SK-N-SH treated with all-trans-retinoic acid at 6 μM for 48 hours (cell line): Measurements from ENCODE around the gene SETD4.

Experiments used
- ATAC-seq: fragments of 200-7000 bp; cut with Tn5 transposase; 3 replicates; pipeline ENCODE4 v1.9.1; 2020; ENCODE audit warnings: mild to moderate bottlenecking, moderate library complexity
- BACH2 ChIP-seq: fragments of 250-450 bp; sonication (Bioruptor Pico); IDR thresholded peaks from 2 replicates; pipeline ENCODE4 v1.9.0; 2021; ENCODE audit warnings: mild to moderate bottlenecking, borderline replicate concordance
- CSDC2 ChIP-seq: fragments of 250-450 bp; sonication (Bioruptor Pico); IDR thresholded peaks from 2 replicates; pipeline ENCODE4 v1.5.0; 2020; ENCODE audit warnings: mild to moderate bottlenecking, moderate library complexity
- ESRRG ChIP-seq: fragments of 250-450 bp; sonication (Bioruptor Pico); IDR thresholded peaks from 2 replicates; pipeline ENCODE4 v1.6.1; 2021; ENCODE audit warnings: mild to moderate bottlenecking
- GLIS3 ChIP-seq: fragments of 250-450 bp; sonication (Bioruptor Pico); IDR thresholded peaks from 2 replicates; pipeline ENCODE4 v1.5.0; 2020; ENCODE audit warnings: mild to moderate bottlenecking, moderate library complexity
- ISL1 ChIP-seq: fragments of 250-450 bp; sonication (Bioruptor Pico); IDR thresholded peaks from 2 replicates; pipeline ENCODE4 v2.1.2; 2022; ENCODE audit warnings: mild to moderate bottlenecking, moderate library complexity
- PPARA ChIP-seq: fragments of 250-450 bp; sonication (Bioruptor Pico); IDR thresholded peaks from 2 replicates; pipeline ENCODE4 v1.5.0; 2020; ENCODE audit warnings: mild to moderate bottlenecking, borderline replicate concordance
- RARB ChIP-seq: fragments of 250-450 bp; sonication (Bioruptor Pico); IDR thresholded peaks from 2 replicates; pipeline ENCODE4 v1.8.0; 2021; ENCODE audit warnings: mild to moderate bottlenecking, moderate library complexity
- SNAI2 ChIP-seq: fragments of 250-450 bp; sonication (Bioruptor Pico); IDR thresholded peaks from 2 replicates; pipeline ENCODE4 v1.5.0; 2020; ENCODE audit warnings: mild to moderate bottlenecking, moderate library complexity
- TCF4 ChIP-seq: fragments of 250-450 bp; sonication (Bioruptor Pico); IDR thresholded peaks from 2 replicates; pipeline ENCODE4 v1.8.0; 2021; ENCODE audit warnings: mild to moderate bottlenecking, moderate library complexity, borderline replicate concordance
- TOX ChIP-seq: fragments of 250-450 bp; sonication (Bioruptor Pico); IDR thresholded peaks from 2 replicates; pipeline ENCODE4 v1.8.0; 2021; ENCODE audit warnings: mild to moderate bottlenecking, moderate library complexity, borderline replicate concordance
- ZC3H10 ChIP-seq: fragments of 250-450 bp; sonication (Bioruptor Pico); IDR thresholded peaks from 2 replicates; pipeline ENCODE4 v1.5.1; 2021; ENCODE audit warnings: mild to moderate bottlenecking, moderate library complexity
- ZFP3 ChIP-seq: fragments of 250-450 bp; sonication (Bioruptor Pico); IDR thresholded peaks from 2 replicates; pipeline ENCODE4 v1.5.0; 2020; ENCODE audit warnings: mild to moderate bottlenecking, moderate library complexity
- ZFP30 ChIP-seq: fragments of 450-650 bp; formaldehyde crosslinking; IDR thresholded peaks from 2 replicates; pipeline ENCODE4 v1.5.0; 2022; ENCODE audit warnings: mild to moderate bottlenecking, moderate library complexity
- ZNF565 ChIP-seq: fragments of 450-650 bp; formaldehyde crosslinking; conservative IDR thresholded peaks from 2 replicates; pipeline ENCODE4 v1.5.0; 2020; ENCODE audit warnings: low read depth, mild to moderate bottlenecking, moderate library complexity
- ZNF70 ChIP-seq: fragments of 450-650 bp; formaldehyde crosslinking; IDR thresholded peaks from 2 replicates; pipeline ENCODE4 v1.5.0; 2020; ENCODE audit warnings: mild to moderate bottlenecking, moderate library complexity
- ZNF8 ChIP-seq: fragments of 450-650 bp; formaldehyde crosslinking; IDR thresholded peaks from 2 replicates; pipeline ENCODE4 v1.5.0; 2020; ENCODE audit warnings: mild to moderate bottlenecking, moderate library complexity
- TF ChIP-seq, protein P1 (sequence below): fragments of 250-450 bp; sonication (Bioruptor Pico); IDR thresholded peaks from 2 replicates; pipeline ENCODE4 v1.5.1; 2021; ENCODE audit warnings: mild to moderate bottlenecking, moderate library complexity
- TF ChIP-seq, protein P2 (sequence below): fragments of 250-450 bp; sonication (Bioruptor Pico); IDR thresholded peaks from 2 replicates; pipeline ENCODE4 v1.8.0; 2021; ENCODE audit warnings: low read depth, mild to moderate bottlenecking, moderate library complexity, borderline replicate concordance
- TF ChIP-seq, protein P3 (sequence below): fragments of 250-450 bp; sonication (Bioruptor Pico); IDR thresholded peaks from 2 replicates; pipeline ENCODE4 v1.8.0; 2020; ENCODE audit warnings: mild to moderate bottlenecking, moderate library complexity, borderline replicate concordance
- TF ChIP-seq, protein P4 (sequence below): fragments of 250-450 bp; sonication (Bioruptor Pico); IDR thresholded peaks from 2 replicates; pipeline ENCODE4 v1.5.1; 2020; ENCODE audit warnings: low read depth, mild to moderate bottlenecking, moderate library complexity
- TF ChIP-seq, protein P5 (sequence below): fragments of 250-450 bp; sonication (Bioruptor Pico); IDR thresholded peaks from 2 replicates; pipeline ENCODE4 v1.5.0; 2020; ENCODE audit warnings: mild to moderate bottlenecking, moderate library complexity

SETD4 gene

DNA sequence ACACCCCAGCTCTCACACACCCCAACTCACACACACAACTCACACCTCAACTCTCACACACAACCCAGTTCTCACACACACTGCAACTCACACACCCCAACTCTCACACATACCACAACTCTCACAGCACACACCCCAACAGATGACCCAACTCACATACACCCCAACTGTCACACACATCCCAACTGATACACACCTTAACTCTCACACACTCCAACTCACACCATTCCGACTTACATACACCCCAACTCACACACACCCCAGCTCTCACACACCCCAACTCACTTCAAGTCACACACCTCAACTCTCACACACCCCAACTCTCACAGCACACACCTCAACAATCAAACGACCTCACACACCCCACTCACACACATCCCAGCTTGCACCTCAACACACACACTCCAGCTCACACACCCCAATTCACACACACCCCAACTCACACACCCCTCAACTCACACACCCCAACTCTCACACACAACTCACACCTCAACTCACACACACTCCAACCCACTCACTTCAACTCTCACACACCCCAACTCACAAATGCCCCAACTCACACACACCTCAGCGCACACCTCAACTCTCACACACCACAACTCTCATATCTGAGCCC lies 66.3 kb downstream of the SETD4 start (continued):
- TF ChIP-seq, protein P1, sequence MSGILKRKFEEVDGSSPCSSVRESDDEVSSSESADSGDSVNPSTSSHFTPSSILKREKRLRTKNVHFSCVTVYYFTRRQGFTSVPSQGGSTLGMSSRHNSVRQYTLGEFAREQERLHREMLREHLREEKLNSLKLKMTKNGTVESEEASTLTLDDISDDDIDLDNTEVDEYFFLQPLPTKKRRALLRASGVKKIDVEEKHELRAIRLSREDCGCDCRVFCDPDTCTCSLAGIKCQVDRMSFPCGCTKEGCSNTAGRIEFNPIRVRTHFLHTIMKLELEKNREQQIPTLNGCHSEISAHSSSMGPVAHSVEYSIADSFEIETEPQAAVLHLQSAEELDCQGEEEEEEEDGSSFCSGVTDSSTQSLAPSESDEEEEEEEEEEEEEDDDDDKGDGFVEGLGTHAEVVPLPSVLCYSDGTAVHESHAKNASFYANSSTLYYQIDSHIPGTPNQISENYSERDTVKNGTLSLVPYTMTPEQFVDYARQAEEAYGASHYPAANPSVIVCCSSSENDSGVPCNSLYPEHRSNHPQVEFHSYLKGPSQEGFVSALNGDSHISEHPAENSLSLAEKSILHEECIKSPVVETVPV (CRISPR knock-in tag) = no peak
- TF ChIP-seq TCF4 (CRISPR knock-in tag) = no peak
- no peak for TF ChIP-seq ZC3H10 (CRISPR knock-in tag)
- no peak for TF ChIP-seq BACH2
- TF ChIP-seq ZFP3 (CRISPR knock-in tag) = no peak
- no peak for TF ChIP-seq PPARA (CRISPR knock-in tag)
- no peak for TF ChIP-seq ESRRG
- TF ChIP-seq SNAI2 (CRISPR knock-in tag) = no peak
- no peak for TF ChIP-seq GLIS3 (CRISPR knock-in tag)
- TF ChIP-seq TOX (CRISPR knock-in tag) = no peak
- TF ChIP-seq, protein P2, sequence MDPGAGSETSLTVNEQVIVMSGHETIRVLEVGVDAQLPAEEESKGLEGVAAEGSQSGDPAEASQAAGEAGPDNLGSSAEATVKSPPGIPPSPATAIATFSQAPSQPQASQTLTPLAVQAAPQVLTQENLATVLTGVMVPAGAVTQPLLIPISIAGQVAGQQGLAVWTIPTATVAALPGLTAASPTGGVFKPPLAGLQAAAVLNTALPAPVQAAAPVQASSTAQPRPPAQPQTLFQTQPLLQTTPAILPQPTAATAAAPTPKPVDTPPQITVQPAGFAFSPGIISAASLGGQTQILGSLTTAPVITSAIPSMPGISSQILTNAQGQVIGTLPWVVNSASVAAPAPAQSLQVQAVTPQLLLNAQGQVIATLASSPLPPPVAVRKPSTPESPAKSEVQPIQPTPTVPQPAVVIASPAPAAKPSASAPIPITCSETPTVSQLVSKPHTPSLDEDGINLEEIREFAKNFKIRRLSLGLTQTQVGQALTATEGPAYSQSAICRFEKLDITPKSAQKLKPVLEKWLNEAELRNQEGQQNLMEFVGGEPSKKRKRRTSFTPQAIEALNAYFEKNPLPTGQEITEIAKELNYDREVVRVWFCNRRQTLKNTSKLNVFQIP (CRISPR knock-in tag) = no peak
- no peak for TF ChIP-seq ZNF565 (CRISPR knock-in tag)
- TF ChIP-seq, all 23 proteins: peak for 0

DNA sequence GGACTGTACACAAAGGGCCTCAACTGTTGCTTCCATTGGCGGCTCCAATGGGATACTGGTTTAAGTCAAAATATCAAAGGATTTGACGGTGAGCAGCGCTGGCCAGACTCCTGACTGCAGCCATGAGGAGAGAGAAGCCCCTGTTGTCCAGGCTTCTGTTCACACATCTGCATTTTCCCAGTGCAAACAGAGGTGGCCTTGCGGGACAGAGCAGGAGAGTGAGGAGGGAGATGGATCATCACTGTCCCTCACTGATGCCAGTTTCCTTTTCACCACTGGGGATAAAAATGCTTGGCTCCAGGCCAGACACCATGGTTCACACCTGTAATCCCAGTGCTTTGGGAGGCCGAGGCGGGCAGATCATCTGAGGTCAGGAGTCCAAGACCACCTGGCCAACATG lies 69.2 kb downstream of the SETD4 start:
- TF ChIP-seq ZNF565 (CRISPR knock-in tag) (no peak), ZFP3 (CRISPR knock-in tag) (no peak), TOX (CRISPR knock-in tag) (no peak), ZFP30 (CRISPR knock-in tag) (no peak), GLIS3 (CRISPR knock-in tag) (no peak), ZNF8 (CRISPR knock-in tag) (no peak), BACH2 (no peak), CSDC2 (CRISPR knock-in tag) (no peak), SNAI2 (CRISPR knock-in tag) (no peak), ESRRG (no peak), TCF4 (CRISPR knock-in tag) (no peak)
- TF ChIP-seq, protein P3, sequence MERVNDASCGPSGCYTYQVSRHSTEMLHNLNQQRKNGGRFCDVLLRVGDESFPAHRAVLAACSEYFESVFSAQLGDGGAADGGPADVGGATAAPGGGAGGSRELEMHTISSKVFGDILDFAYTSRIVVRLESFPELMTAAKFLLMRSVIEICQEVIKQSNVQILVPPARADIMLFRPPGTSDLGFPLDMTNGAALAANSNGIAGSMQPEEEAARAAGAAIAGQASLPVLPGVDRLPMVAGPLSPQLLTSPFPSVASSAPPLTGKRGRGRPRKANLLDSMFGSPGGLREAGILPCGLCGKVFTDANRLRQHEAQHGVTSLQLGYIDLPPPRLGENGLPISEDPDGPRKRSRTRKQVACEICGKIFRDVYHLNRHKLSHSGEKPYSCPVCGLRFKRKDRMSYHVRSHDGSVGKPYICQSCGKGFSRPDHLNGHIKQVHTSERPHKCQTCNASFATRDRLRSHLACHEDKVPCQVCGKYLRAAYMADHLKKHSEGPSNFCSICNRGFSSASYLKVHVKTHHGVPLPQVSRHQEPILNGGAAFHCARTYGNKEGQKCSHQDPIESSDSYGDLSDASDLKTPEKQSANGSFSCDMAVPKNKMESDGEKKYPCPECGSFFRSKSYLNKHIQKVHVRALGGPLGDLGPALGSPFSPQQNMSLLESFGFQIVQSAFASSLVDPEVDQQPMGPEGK (CRISPR knock-in tag) = no peak
- TF ChIP-seq, protein P1 (CRISPR knock-in tag) = no peak
- TF ChIP-seq, protein P4, sequence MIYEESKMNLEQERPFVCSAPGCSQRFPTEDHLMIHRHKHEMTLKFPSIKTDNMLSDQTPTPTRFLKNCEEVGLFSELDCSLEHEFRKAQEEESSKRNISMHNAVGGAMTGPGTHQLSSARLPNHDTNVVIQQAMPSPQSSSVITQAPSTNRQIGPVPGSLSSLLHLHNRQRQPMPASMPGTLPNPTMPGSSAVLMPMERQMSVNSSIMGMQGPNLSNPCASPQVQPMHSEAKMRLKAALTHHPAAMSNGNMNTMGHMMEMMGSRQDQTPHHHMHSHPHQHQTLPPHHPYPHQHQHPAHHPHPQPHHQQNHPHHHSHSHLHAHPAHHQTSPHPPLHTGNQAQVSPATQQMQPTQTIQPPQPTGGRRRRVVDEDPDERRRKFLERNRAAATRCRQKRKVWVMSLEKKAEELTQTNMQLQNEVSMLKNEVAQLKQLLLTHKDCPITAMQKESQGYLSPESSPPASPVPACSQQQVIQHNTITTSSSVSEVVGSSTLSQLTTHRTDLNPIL (CRISPR knock-in tag) = no peak
- TF ChIP-seq, protein P2 (CRISPR knock-in tag) = no peak
- ATAC-seq = no peak

DNA sequence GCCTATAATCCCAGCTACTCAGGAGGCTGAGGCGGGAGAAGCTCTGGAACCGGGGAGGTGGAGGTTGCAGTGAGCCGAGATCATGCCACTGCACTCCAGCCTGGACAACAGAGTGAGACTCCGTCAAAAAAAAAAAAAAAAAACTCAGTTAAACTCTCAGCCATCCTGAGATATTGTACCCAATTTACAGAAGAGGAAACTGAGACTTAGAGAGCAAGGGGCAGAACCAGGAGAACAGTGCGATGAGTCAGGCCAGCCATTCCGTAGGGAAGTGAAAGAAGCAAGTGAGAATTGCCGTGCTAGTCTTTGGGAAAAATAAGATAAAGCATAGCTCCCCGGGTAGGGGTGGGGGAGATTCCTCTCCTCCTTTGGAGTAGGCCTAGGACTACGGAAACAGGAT lies 69.7 kb downstream of the SETD4 start:
- ATAC-seq = no peak
- TF ChIP-seq TOX (CRISPR knock-in tag) (no peak), ISL1 (CRISPR knock-in tag) (no peak), ZNF565 (CRISPR knock-in tag) (no peak), BACH2 (no peak), CSDC2 (CRISPR knock-in tag) (no peak), ZNF70 (CRISPR knock-in tag) (no peak), RARB (no peak), GLIS3 (CRISPR knock-in tag) (no peak), ESRRG (no peak), TCF4 (CRISPR knock-in tag) (no peak)
- TF ChIP-seq, protein P2 (CRISPR knock-in tag) = no peak
- TF ChIP-seq, protein P5, sequence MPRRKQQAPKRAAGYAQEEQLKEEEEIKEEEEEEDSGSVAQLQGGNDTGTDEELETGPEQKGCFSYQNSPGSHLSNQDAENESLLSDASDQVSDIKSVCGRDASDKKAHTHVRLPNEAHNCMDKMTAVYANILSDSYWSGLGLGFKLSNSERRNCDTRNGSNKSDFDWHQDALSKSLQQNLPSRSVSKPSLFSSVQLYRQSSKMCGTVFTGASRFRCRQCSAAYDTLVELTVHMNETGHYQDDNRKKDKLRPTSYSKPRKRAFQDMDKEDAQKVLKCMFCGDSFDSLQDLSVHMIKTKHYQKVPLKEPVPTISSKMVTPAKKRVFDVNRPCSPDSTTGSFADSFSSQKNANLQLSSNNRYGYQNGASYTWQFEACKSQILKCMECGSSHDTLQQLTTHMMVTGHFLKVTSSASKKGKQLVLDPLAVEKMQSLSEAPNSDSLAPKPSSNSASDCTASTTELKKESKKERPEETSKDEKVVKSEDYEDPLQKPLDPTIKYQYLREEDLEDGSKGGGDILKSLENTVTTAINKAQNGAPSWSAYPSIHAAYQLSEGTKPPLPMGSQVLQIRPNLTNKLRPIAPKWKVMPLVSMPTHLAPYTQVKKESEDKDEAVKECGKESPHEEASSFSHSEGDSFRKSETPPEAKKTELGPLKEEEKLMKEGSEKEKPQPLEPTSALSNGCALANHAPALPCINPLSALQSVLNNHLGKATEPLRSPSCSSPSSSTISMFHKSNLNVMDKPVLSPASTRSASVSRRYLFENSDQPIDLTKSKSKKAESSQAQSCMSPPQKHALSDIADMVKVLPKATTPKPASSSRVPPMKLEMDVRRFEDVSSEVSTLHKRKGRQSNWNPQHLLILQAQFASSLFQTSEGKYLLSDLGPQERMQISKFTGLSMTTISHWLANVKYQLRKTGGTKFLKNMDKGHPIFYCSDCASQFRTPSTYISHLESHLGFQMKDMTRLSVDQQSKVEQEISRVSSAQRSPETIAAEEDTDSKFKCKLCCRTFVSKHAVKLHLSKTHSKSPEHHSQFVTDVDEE = no peak
